ENCODE data around the gene ASAP2. TPM values are rescaled to one million over a fixed set of nuclear protein-coding genes. Genes with fewer than 3 reads are reported as not detected.

ASAP2 gene
- total and polyA plus RNA-seq, 9 of the 15 experiments (the other 6 are each of a cell fraction or from before 2014, with no cell fraction given), result 0.06 to 4.3 (median 3.1) TPM

GRCh38 chr2:9232886-9233285 is 26.3 kb downstream of the ASAP2 start (continued):
- no peak for TF ChIP-seq YBX1 (IDR thresholded peaks at IDR 0.05)
- no peak for TF ChIP-seq NUFIP1 (IDR thresholded peaks at IDR 0.05; ENCODE audit: partially characterized antibody)
- 0 out of 2 replicates have a peak, but pooled peaks have one; percentile 17 for TF ChIP-seq JUN (IDR thresholded peaks at IDR 0.05; ENCODE audit: borderline replicate concordance, low read depth, low read length)
- no peak for TF ChIP-seq JUN (CRISPR knock-in tag; IDR thresholded peaks at IDR 0.05; ENCODE audit: borderline replicate concordance)
- no peak for TF ChIP-seq BRF2 (IDR thresholded peaks at IDR 0.05; ENCODE audit: borderline replicate concordance, insufficient read depth, insufficient read length)

GRCh38 chr2:9234680-9235146 is 28.1 kb downstream of the ASAP2 start:
- H3K4me3 ChIP-seq, result no peak overlapping the region
- peak overlapping the region; percentile 28 for H3K4me2 ChIP-seq (ENCODE audit: insufficient read depth, low read length)
- H4K20me1 ChIP-seq (replicated peaks; ENCODE audit: control insufficient read depth, insufficient read depth, low read length), result peaks cover 11% of the 10 kb centered on the region
- H3K9me1 ChIP-seq (ENCODE audit: control insufficient read depth, insufficient read depth, low read length), result no peaks in the 10 kb centered on the region
- peak overlapping the region; percentile 59; the same call in 2 of the 3 replicates for H3K27ac ChIP-seq (ENCODE audit: extremely low read depth, low read depth, low read length)
- ChIA-PET POLR2A (interaction anchor here (0.7 to 2.8 kb wide), 4 partner anchors 10 to 374 kb away, joined by 3 to 9 read pairs (median 4); no protein-coding TSS in a partner anchor), CTCF (ENCODE audit: low intra/inter-chr PET ratio) (no interaction called here)
- FAIRE-seq (peak; percentile 63), ATAC-seq (peak; percentile 72), DNase-seq (ENCODE audit: extremely low read depth in 1 of 4, low spot score in 3 of 4) (peak; percentile 34 to 61 (median 43))
- peaks cover 8 to 26% of the 10 kb centered on the region in 2 experiments for H3K4me1 ChIP-seq (replicated peaks in 1 of 2; ENCODE audit: control insufficient read depth in 2 of 2, insufficient read depth in 2 of 2, low read length in 2 of 2)
- in situ Hi-C loops (cut with MboI) (no loop called here), intact Hi-C loops (cut with micrococcal nuclease) (no loop called here)
- H3K9me3 ChIP-seq (replicated peaks; ENCODE audit: control insufficient read depth, insufficient read depth, low read depth, low read length), result no peaks in the 10 kb centered on the region
- no peaks in the 10 kb centered on the region; the same call in 2 of the 3 replicates for H3K79me2 ChIP-seq (ENCODE audit: control insufficient read depth, insufficient read depth, low read length)
- no peak overlapping the region for H3K9ac ChIP-seq (ENCODE audit: insufficient read depth in 1 of 2, low read depth in 2 of 2, low read length in 2 of 2)
- peak overlapping the region; percentile 42 for H2AFZ ChIP-seq (ENCODE audit: low read depth, low read length)
- no TSS peak for BruUV-seq (replicated peaks)
- peaks cover 6 to 32% of the 10 kb centered on the region in 2 experiments for H3K27me3 ChIP-seq (ENCODE audit: control insufficient read depth in 2 of 2, insufficient read depth in 2 of 2, low read length in 2 of 2)
- no peaks in the 10 kb centered on the region for H3K36me3 ChIP-seq (ENCODE audit: control insufficient read depth, insufficient read depth, low read length)
- WGBS (ENCODE audit: insufficient coverage, low coverage, missing lambda C conversion rate), result 26% methylated on average over 9 of the region's 9 CpGs
- no peak for TF ChIP-seq ZKSCAN3 (CRISPR knock-in tag; IDR thresholded peaks at IDR 0.05)
- no peak for TF ChIP-seq ZNF609 (CRISPR knock-in tag; IDR thresholded peaks at IDR 0.05; ENCODE audit: borderline replicate concordance)
- TF ChIP-seq RBFOX2 (IDR thresholded peaks at IDR 0.05; ENCODE audit: low read depth, low read length), result no peak
- TF ChIP-seq ASH1L (IDR thresholded peaks at IDR 0.05; ENCODE audit: borderline replicate concordance, low read depth, partially characterized antibody), result no peak
- TF ChIP-seq ZZZ3 (IDR thresholded peaks at IDR 0.05), result no peak
- no peak for TF ChIP-seq ZNF589 (CRISPR knock-in tag; IDR thresholded peaks at IDR 0.05; ENCODE audit: low read depth)
- no peak for TF ChIP-seq ZNF436 (CRISPR knock-in tag; IDR thresholded peaks at IDR 0.05)
- no peak for TF ChIP-seq TEAD2 (tag; IDR thresholded peaks at IDR 0.05)
- no peak for TF ChIP-seq ZNF785 (CRISPR knock-in tag; IDR thresholded peaks at IDR 0.05)
